Germinal center (tissue), 1 donor: ENCODE results near the gene CPZ.

Experiments used
- DNase-seq: peaks from one replicate; pipeline ENCODE4 v3.0.0; 2012; ENCODE audit warnings: mixed read lengths, low spot score

CPZ gene

DNA sequence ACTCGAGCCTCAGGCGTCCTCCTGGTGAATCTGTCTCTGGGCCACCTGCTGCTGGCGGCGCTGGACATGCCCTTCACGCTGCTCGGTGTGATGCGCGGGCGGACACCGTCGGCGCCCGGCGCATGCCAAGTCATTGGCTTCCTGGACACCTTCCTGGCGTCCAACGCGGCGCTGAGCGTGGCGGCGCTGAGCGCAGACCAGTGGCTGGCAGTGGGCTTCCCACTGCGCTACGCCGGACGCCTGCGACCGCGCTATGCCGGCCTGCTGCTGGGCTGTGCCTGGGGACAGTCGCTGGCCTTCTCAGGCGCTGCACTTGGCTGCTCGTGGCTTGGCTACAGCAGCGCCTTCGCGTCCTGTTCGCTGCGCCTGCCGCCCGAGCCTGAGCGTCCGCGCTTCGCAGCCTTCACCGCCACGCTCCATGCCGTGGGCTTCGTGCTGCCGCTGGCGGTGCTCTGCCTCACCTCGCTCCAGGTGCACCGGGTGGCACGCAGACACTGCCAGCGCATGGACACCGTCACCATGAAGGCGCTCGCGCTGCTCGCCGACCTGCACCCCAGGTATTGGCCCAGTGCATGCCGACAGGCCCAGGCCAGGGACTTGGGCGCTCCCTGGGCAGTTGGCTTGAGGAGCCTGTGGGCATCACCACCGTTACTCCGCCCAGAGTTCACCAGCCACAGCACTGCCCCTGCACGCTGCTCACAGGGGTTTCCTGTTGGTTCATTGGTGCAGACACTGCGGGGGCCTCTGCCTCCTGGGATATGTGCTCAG, 11.3 kb upstream of the CPZ start:
- no peak for DNase-seq

DNA sequence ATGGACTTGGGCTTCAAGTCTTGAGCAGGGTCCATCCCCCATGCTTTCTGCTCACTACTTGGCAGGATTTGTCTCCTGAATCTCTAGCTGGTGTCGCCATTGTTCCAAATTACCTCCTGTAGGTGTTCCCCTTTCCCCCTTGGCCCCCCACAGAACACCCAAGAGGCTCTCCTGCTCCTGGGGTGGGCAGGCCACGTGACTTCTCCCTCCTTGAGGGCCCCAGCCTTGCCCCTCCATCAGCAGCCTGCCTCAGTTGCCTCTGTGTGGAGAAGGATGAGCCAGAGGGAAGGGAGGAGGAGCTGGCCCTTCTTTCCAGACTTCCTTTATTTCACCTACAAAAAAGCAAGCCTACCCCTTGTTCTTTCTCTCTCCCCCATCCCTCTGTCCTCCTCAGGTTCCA, 10.5 kb upstream of the CPZ start:
- DNase-seq: no peak

DNA sequence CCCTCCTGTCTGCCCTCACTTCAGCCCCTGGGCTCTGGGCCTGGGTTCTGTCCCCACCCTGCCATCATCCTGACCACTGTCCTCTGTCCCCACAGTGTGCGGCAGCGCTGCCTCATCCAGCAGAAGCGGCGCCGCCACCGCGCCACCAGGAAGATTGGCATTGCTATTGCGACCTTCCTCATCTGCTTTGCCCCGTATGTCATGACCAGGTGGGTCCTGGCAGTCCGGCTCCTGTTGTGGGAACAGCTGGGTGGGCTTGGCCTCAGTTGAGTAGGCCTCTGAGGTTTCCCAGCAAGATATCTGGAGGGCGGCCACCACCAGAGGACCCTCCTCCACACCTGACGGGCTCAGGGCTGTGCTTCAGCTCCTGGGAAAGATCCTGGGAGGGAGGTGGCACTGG, 10.1 kb upstream of the CPZ start:
- DNase-seq: no peak

DNA sequence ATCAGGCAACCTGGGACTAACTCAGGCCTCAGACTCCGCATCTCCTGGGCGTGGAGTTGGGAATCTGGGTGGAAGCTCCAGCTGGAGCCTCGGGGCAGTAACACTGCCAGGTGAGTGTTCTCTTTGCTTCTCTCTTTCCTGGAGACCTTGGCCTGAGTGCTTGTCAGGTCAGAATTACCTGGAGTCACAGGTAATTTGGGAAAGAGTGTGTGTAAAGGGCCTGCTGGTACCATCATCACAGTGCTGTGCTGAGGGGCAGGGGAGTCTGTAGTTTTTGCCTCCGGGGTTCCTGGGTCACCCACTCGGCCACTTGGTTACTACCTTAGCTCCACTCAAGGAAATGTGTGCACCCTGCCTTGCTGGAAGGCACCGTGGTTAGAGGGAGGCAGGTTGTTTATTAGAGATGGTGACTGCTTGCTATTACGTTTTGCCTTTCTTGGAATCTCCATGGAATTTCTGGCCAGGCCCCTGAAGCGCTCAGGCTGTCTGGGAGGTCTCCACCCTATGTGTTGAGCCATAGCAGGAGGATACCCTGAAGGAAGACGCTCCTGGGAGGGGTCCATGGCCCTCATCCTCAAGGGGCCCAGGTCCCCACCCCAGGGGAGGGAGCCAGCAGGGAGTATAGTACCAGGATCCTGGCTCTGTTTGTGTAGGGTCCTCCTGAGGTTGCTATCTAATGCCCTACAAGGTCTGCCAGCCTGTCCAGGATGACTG, 9.5 kb upstream of the CPZ start:
- DNase-seq: no peak

DNA sequence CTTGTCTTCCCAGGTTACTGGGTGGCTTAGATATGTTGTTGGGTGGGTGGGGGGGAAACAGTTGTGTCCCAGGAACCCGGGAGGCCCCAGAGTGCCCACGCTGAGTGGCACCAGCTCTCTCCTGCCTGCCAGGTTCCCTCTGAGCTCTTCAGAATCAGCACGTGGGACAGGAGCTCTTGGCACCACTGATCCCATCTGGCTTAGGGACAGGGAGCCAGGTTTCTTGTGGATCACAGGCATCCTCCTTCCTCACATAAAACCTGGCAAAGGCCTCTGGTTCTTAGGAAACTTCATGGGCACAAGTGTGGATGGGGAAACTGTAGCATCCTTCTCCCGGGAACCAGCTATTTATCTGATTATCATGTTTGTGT, 8.9 kb upstream of the CPZ start:
- no peak for DNase-seq

- DNase-seq: no peak
These were observed 7.4 kb upstream of the CPZ start for GRCh38 chr4:8585186-8585585.

DNA sequence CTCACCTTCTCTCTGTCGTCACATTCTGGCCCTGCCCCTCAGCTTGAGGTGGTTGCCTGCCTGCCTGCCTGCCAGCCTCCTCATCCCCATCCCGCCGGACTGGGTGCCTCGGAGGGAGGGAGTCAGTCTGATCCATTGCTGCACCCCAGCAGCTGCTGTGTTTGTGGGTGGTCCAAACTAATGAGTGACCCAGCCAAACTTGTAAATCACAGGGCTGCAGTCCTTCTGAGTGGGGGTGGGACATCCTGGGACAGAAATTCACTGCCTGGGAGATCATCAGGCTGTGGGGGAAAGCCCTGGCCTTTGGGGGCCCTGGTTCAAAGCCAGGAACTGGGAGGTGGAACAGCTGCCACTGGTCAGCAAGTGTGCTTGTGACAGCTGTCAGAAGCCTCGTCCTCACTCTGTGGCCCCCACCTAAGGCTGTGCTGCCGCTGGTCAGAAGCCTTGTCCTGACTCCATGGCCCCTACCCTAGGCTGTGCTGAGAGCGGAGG, 6.8 kb upstream of the CPZ start:
- no peak for DNase-seq

DNA sequence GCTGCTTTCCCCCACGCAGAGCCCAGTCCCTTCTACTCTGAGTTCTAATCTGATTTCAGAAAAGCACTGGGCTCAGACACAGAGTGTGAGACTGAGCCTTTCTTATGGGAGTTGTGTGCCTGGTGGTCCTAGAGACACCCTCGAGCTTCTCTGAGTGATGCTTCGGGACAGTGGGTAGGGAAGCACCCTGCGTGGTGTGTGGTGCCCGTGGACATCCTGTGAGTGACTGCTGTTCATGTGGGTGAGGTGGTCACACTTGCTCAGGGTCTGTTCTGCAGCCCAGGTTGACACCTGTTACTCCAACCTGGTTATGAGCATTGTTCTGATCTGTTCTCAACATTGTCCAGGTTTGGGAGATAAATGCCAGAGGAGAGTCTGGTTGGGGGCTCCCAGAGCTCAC, 6.3 kb upstream of the CPZ start:
- no peak for DNase-seq

- DNase-seq: no peak
These were observed 5.7 kb upstream of the CPZ start for GRCh38 chr4:8586671-8587468.

- no peak for DNase-seq
These were observed 4.9 kb upstream of the CPZ start for GRCh38 chr4:8587469-8588195.

DNA sequence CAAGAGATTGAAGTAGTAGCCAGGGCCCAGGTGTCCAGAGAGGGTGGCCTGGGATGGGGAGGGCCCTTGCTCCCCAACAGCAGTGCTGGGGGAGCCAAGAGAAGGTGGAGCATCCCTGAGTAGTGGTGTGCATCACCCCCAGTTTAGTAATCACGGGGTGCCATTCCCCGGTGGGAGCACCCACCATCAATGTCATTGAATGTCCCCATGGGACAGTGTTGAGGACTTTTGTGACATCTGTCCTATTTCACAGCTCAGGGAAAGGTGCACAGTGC, 4.4 kb upstream of the CPZ start:
- no peak for DNase-seq

DNA sequence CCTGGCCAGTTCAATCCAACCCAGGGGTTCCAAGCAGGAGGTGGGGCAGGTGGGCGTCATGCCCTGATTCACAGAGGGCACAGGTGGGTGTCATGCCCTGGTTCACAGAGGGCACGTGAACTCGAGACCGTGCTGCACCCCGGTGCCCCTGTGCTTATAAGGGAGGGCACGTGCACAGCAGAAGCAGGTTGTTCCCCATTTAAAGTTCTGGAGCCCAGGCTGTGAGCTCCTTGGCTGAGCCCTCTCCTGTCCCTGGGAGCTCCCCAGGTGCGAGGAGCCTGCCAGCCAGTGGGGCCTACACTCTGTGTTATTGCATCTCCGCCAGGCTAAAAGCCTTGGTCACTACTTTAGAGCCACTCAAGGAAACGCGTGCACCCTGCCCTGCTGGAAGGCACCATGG, 3.2 kb upstream of the CPZ start:
- no peak for DNase-seq

DNA sequence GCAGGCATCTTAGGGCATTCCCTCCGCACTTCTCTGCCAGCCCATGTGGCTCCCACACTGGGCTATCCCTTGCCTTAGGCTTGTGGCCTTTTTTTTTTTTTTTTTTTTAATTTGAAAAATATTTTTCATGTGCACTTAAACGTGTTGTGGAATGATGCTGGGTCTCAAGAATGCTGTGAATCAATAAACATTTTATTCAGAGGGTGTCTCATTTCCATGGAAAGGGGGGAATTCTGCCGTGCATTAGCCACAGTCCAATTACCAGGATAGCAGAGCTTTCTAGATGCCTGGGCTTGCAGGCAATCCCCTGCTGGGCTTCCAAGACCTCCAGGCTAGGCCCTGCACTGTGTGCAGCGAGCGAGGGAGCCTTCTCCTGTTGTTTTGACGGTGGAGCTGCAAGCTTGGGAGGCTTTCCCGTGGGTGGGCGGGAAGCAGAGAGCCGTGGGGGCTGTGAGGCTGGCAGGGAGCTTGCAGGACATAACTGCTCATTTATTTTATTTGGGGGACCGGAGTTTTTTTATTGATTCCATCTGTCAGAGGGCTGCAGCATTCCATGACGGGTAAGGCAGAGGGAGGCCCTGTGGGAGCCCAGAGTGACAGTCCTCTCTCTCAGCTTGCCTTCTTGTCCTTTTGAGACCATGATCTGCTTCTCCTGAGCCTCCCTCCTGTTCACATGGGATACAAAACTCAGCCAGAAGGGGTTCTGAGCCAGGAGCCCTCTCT, 2.6 kb upstream of the CPZ start:
- no peak for DNase-seq

- DNase-seq: no peak
These were observed 2.1 kb upstream of the CPZ start for GRCh38 chr4:8590546-8590880.

GRCh38 chr4:8591114-8591513, 1.5 kb upstream of the CPZ start:
- DNase-seq: no peak

DNA sequence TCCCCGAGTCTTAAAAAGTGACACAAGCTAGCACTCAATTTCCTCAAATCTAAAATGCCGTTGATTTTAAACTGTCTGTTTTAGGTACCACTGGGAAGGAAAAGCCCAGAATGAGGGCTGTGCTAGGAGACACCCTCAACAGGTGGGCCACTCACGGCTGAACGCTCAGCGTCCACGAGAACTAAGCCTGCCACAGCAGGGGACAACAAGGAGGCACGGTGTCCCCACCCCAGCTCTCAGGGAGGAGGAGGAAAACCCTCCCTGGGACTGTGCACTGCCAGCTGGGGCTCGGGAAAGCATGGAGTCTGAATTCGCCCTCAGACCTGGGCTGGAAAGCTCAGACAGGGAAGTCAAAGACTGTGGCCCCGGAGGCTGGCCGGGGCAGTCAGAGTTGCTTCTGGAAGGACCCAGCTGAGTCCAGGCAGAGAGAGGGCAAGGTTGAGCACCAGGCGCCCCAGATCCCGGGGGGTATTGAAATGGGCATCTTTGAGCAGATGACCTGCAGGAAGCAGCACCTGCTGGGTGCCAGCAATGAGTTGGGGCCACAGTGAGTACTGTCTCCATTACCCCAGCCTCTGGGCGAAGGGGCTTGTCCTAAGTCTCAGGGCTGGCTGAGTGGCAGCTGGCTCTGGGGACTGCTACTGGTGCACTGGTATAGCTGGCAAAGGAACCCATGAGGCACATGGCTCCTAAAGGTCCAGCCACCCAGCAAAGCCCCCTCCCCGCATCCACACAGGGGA, 769 bp upstream of the CPZ start:
- DNase-seq: no peak

DNA sequence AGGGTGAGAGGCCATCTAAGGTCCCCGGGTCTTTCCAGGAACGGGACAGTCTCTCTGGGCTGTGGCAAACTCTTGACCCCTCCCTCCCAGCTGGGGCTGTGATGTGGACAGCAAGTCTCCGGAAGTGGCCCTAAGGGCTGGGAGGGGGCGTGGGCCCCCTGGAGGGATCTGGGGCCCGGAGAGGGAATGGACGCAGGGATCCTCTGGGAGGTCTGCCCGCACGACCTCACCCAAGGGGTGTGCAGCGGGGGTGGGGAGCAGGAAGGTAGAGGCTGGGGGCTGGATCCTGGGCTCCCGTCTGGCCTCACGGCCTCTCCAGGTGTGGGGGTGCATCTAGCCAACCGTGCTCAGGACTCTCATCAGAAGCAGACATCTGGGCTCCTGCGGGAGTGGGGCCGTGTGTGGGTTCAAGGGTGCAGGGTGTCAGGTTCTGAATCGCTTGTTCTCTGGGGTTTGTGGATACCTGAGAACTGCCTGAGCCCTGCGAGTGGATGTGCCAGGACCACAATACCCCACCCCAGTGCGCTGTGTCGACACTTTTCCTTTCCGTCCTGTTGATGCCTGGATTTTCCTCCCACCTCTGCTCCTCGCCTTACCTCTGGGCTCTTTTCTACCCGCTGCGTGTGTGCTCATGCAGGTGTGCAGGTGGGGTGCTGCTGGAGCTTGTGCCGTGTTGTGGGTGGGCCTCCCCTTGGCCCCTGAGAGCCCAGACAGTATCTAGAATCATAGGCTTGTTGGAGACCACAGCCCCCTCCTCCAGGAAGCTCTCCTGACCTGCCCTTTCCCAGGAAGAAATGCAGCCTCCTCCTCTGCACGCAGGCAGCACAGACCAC, 915 bp downstream of the CPZ start:
- DNase-seq: no peak

GRCh38 chr4:8594097-8595038, 1.8 kb downstream of the CPZ start:
- DNase-seq: peak; percentile 46
